H54 (cell line): ENCODE data around the gene SLC35E3.

Experiments
- DNase-seq: peaks from one replicate; pipeline ENCODE4 v3.0.0; 2011; ENCODE audit warnings: low spot score, mixed read lengths; ENCODE audit not compliant: insufficient read length
- FAIRE-seq: peaks from 3 replicates; lab custom pipeline; 2011; peaks lifted over from hg19 to GRCh38; lab: Jason Lieb, UNC
- POLR2A ChIP-seq: IDR thresholded peaks from 2 replicates; pipeline ENCODE4 v1.6.1; 2011; ENCODE audit warnings: low read depth, mild to moderate bottlenecking, low read length

Gene SLC35E3

DNA sequence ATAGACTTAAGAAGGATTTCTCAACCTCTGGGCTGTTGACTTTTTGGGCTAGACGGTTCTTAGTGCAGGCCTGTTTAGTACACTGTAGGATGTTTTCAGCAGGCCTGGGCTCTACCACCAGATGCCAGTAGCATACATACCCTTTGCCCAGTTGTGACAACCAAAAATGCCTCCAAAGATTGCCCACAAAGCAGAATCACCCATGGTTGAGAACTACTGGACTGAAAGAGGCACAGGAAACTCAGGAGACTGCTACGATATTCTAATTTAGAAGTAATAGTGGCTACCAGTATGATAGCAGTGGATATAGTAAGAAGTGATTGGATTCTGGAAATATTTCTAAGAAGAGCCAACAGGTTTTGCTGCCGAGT, 15.5 kb downstream of the SLC35E3 start:
- TF ChIP-seq POLR2A: no peak
- DNase-seq (no peak), FAIRE-seq (no peak)

DNA sequence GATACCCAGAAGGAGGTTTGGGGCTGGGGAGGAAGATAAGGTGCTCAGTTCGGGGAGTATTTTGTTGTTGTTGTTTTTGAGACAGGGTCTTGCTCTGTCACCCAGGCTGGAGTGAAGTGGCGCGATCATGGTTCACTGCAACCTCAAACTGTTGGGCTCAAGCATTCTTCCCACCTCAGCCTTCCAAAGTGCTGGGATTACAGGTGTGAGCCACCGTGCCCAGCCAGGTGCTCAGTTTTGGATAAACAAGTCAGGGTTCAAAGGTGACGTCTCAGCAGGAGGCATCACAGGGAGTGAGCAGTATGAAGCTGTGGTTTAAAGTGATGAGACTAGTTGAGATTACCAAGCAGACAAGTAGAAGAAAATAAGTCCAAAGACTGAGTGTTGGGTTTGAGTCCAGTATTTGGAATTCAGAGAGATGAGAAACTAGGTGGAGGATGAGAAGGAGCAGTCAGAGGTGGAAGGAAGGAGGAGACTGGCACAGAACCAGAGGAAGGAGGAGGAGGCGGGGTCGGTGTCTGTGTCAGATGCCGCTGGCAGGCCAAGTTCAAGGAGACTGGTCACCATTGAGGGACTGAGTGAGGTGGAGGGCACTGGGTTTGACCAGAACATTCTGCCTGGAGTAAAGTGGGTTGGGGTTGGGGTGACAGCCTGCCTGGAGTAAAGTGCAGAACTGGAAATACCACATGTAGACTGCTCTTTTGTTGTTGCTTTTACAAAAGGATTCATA, 16.1 kb downstream of the SLC35E3 start:
- TF ChIP-seq POLR2A: no peak
- no peak for FAIRE-seq
- no peak for DNase-seq

DNA sequence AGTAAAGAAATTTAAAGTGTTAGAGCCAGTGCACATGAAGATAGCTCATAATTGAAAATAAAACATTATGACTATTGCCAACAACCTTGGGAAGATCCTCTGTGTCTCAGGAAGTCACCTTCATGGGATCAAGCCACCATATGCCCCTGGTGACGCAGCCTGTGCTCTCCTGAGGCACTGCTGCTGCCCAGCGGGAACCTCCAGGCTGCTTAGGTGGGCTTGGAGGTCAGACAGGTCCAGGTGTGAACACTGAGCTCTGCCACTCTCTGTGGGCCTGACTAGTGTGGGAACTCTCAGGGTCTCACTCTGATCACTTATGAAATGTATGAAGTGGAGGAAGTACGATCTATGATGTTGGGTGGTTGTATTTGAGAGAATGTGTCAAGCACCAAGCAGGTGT, 16.7 kb downstream of the SLC35E3 start:
- FAIRE-seq (no peak), DNase-seq (no peak)
- TF ChIP-seq POLR2A: no peak

DNA sequence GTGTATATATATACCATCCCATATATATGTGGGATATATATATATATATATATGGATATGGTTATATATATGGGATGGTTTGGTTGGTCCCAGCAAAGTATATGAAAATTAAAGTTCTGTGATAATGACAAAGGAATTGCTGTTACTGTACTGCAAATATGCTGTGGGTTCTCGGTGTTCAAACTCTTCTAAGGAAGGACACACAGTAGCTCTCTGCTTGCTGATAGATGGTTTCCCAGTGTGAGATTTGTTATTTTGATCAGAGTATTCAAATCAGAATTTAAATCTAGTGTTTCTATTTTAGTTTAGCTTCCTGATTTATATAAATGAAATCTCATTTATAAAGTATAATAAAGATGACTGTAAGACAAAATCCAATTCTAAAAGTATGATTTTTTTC, 19.7 kb downstream of the SLC35E3 start:
- no peak for FAIRE-seq
- TF ChIP-seq POLR2A: no peak
- no peak for DNase-seq

DNA sequence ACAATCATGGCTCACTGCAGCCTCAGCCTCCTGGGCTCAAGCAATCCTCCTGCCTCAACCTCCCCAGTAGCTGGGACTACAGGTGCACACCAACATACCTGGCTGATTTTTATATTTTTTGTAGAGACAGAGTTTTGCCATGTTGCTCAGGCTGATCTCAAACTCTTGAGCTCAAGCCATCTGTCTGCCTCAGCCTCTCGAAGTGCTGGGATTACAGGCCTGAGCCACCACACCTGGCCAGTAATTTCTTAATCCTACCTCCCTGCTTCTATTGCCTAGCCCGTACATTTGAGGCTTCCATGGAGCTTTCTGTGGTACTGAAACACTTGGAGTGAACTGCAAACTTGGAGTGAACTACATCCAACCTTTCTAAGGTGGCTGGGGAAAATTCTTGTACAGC, 20.7 kb downstream of the SLC35E3 start:
- FAIRE-seq: no peak
- TF ChIP-seq POLR2A: no peak
- no peak for DNase-seq

DNA sequence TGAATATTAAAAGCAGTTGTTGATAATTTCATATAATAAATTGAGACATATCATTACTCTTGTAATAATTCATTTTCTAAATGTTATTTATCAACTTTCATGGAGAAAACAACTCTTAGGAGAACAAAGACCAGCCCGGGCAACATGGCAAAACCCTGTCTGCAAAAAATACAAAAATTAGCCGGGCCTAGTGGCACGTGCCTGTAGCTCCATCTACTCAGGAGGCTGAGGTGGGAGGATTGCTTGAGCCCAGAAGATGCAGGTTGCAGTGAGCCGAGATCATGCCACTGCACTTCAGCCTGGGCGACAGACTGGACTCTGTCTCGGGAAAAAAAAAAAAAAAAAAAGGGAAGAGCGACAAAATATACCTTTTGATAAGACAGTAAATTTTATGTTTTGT, 21.2 kb downstream of the SLC35E3 start:
- DNase-seq: no peak
- no peak for FAIRE-seq
- no peak for TF ChIP-seq POLR2A

DNA sequence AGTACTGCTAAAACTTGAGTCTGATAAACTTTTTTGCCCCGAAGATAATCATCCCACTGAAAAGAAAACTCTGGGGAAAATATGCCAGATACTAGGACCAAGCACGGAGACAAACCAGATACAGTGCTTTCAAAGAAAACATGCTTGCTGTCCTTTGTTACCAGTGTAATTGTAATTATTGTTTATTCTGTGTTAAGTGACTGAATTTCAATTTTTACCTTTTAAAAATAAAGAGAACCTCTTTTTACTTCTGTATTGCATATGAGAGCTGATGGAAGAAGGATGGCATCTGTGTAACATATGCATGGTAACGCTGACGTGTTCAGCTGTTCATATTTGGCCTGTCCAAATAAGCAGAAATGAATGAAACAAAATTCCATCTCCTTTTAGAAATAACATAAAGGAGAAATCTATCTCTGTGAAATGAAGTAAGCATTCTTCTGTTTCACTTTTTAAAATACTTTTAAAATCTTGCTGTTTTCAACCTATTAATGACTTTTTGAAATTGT, 22.5 kb downstream of the SLC35E3 start:
- FAIRE-seq (no peak), DNase-seq (no peak)
- TF ChIP-seq POLR2A: no peak

DNA sequence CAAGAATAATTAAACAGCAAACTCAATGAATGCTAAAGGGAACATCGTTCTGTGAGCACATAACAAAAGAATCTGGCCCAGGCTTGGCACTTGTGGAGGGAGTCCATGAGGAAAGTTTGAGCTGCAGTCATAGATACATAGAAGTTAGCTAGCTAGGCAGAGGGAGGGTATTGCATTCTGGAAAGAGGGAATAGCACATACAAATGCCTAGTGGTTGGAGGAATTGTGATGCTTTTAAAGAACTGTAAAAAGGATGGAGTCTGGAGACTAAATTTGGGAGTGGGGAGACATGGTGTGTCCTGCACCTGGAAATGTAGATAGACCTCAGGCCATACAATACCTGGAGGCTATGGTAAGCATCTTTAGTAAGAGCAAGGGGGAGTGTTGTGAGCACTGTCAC, 24.0 kb downstream of the SLC35E3 start:
- no peak for TF ChIP-seq POLR2A
- FAIRE-seq: no peak
- no peak for DNase-seq

DNA sequence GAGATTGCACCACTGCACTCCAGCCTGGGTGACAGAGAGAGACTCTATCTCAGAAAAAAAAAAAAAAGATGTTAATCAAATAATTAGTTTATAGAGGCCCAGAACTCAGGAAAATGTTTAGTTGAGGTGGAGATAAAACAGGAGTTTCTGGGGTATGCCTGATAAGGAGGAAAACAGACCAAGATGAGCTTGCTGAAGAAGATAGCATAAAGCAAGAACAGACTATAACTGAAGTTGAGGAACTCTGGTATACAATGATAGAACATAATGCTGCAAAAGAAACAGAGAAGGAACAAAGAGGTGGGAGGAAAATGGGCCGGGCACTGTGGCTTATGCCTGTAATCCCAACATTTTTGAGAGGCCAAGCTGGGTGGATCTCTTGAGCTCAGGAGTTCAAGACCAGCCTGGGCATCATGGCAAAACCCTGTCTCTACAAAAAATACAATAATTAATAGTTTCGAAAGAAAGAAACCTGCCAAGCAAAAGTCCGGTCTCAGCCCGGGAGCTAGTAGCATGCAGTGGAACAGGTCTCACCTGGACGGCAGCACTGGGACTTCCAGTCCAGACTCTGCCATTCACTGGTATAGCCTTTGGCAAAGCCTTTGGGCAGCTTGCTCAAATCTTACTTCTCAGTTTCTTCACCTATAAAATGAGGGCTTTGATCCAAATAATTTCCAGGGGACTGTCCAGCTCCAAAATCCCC, 25.4 kb downstream of the SLC35E3 start:
- no peak for DNase-seq
- no peak for TF ChIP-seq POLR2A
- FAIRE-seq: no peak

DNA sequence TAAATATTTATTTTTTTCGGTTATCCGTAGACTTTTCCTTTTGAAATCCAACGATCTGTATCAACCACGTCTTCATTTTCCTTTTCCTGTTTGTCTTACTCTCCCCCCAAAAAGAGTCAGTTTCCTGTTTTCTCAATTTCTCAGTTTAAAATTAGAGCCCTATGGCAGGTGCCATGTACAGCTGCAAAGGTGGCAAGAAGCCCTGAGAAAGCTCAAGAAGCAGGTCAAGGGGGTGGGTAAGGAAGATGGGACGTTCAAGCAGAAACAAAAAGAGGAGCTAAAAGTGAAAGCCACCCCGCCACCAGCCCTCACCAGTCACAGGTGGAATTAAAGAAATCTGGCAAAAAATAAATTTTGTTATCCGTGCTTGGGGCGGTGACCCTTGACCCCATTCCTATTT, 26.7 kb downstream of the SLC35E3 start:
- FAIRE-seq (no peak), DNase-seq (no peak)
- no peak for TF ChIP-seq POLR2A

DNA sequence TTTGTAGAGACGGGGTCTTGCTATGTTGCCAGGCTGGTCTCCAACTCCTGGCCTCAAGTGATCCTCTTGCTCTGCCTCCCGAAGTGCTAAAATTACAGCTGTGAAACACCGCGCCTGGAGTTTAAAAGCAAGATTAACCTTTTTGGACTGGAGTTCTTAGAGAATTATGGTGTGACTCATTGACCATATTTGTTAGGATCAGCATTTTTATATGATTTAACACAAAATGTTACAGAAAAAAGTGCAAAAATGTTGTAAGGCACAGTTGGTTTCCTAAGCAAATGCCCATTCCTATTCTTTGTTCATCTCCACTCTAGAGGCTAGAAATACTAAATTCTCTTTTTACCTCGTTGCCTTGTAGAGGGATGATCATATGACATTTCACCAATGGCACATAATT, 27.6 kb downstream of the SLC35E3 start:
- no peak for TF ChIP-seq POLR2A
- no peak for DNase-seq
- no peak for FAIRE-seq

DNA sequence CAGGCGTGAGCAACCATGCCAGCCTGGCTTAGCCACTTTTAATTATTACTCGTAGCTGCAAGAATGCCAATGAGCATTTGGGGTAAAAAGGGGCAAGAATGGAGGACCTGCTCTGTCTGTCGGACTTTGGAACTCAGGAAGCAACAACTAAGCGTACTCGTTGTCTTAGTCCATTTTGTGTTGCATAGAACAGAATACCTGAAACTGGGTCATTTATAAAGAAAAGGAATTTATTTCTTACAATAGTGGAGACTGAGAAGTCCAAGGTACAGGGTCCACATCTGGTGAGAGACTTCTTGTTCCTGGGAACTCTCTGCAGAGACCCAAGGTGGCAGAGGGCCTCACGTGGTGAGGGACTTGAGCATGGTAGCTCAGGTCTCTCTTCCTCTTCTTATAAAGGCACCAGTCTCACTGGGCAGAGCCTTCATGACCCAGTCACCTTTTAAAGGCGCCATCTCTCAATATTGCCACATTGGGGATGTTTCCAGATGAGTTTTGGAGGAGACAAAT, 29.2 kb downstream of the SLC35E3 start:
- FAIRE-seq (no peak), DNase-seq (no peak)
- TF ChIP-seq POLR2A: no peak

DNA sequence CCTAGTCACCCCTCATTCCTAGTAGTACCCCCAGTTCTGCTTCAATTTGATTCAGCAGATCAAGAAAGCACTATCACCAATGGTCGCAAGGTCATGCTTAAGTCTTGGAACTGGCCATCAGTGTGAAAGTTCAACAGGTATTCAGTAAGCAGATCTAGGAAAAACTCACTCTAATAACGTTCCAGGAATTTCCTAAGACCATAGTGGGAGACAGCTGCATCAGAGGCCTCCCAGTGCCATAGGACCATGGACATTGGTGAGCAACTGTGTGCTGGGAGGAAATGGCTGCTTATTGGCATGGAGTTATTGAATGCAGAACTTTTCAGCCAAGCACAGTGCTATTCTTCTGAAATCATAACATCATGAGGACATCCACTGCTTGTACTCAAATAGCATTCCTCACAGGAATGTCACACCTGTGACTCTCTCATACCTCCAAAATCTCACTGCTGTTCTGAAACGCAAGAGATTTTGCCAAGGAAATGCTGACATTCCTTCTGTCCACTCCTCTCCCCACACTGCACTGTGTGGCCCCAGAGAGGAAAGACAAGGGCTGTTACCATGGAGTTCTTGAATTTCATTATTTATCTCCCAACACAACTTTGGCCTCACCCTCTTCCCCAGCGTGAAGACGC, 31.1 kb downstream of the SLC35E3 start:
- DNase-seq: no peak
- TF ChIP-seq POLR2A: no peak
- FAIRE-seq: no peak

DNA sequence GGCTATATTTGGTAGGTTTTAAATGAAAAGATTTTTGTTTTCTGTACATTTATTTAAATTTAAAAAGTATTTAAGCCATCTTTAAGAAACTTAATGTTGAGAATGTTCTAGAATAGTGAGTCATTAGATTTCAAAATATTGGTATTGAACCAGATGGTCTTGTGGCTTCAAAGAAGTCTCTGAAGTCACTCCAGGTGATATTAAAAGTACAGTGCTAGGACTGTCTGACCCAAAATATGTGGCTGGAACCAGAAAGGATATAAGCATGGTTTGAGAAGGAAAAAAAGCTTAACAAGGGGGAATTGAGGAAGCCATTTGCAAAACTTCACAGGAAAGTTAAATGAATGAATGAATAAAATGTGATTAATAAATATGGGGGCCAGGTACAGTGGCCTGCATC, 33.3 kb downstream of the SLC35E3 start:
- no peak for TF ChIP-seq POLR2A
- no peak for FAIRE-seq

More for the DNA sequence above, 33.3 kb downstream of the SLC35E3 start:
- no peak for DNase-seq
